Measurements from ENCODE around the gene RNF225.
"Not testable (repeated sequence)": the region's sequence is repeated elsewhere in the genome, so short reads cannot be mapped to it uniquely, and the experiment has no call there.

The RNF225 gene

GRCh38 chr19:58362272-58362994 is 33.0 kb upstream of the RNF225 start, which contains the start of gene ZNF497:
Gene ZNF497 (minus strand): TSS chr19:58362751. CDS start chr19:58357635, 5,116 bp downstream.
- DNase-seq (ENCODE audit: low spot score) = peak; percentile 98

GRCh38 chr19:58364146-58364545 is 31.3 kb upstream of the RNF225 start:
- DNase-seq (ENCODE audit: low spot score) = no peak

- DNase-seq (ENCODE audit: low spot score) = no peak
Measured at GRCh38 chr19:58366585-58367430, 28.6 kb upstream of the RNF225 start.

- no peak for DNase-seq (ENCODE audit: low spot score)
Measured at GRCh38 chr19:58367698-58368454, 27.6 kb upstream of the RNF225 start.

DNA sequence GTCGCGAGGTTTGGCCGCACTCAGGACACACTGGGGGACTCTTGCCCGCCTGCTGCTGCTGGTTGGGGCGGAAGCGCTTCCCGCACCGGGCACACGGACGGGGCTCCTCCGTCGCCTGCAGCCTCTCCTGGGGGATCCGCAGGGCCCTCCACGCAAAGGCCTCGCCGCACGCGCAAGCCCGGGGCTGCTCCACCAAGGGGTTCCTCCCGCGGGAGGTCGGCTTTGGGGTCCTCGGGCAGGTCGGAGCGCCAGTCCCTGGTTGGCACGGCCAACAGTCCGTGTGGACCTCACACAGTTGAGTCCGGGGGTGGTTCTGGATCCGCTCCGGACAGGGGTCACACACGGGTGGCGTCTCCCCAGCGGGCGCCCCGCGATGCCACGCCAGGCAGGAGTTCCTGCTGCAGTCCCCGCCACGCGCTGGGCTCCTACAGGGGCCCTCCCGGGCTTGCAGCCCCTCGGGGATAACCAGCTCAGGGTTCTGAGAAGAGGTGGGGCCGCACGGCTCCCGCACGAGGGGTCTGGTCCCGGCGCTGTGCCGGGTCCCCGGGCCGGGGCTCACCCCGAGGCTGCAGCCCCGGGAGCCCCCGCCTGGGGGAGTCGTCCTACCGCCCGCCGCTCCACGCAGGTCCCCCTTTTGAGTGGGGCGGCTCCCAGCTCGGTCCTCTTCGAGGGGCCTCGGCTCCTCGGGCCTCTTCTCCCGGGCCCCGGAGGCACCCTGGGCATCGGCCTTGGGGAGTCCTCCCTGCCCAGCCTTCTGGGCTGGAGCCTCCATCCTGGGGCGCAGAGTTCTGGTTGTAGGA is 26.7 kb upstream of the RNF225 start:
- DNase-seq (ENCODE audit: low spot score) = no peak

- DNase-seq (ENCODE audit: low spot score) = no peak
Measured at GRCh38 chr19:58372311-58373133, 22.9 kb upstream of the RNF225 start.

DNA sequence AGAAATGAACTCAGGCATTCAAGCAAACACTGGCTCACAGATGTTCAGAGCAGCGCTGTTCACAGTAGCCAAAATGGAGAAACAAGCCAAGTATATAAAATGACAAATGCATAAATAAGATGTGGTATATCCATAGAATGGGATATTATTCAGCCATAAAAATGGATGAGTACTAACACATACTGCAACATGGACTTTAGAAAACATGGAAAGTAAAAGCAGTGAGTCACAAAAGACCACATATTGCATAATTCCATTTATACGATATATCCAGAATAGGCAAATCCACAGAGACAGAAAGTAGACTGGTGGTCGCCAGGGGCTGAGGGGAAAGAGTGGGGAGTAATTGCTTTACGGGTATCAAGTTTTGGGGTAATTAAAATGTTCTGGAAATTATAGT is 21.3 kb upstream of the RNF225 start:
- no peak for DNase-seq (ENCODE audit: low spot score)

DNA sequence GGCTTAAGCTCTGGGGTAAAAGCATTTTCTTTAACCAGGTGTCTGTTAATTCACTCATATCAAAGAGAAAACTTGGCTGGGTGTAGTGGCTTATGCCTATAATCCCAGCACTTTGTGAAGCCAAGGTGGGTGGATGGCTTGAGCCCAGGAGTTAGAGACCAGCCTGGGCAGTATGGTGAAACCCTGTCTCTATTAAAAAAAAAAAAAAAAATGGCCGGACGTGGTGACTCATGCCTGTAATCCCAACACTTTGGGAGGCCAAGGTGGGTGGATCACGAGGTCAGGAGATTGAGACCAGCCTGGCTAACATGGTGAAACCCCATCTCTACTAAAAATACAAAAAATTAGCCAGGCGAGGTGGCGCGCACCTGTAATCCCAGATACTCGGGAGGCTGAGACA is 18.7 kb upstream of the RNF225 start:
- not testable (repeated sequence) for DNase-seq (ENCODE audit: low spot score)

DNA sequence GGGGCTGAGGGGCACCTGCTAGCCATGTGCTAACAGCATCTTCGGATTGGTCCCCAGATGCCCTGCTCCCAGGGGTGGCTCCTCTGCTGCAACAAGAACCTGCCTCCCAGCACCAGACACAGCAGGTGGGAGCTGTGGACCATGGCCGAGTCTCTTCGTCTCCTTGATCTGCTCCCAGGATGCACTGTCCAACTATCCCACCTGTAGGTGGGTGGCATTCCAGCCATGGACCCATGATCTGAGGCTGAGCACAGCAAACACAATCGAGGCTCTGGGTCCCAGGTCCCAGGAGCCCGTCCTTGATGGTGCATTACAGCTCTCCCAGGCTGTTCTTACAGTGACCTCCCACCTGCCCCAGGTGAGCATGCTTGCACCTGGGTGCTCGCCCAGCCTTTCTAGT is 16.2 kb upstream of the RNF225 start:
- no peak for DNase-seq (ENCODE audit: low spot score)

DNA sequence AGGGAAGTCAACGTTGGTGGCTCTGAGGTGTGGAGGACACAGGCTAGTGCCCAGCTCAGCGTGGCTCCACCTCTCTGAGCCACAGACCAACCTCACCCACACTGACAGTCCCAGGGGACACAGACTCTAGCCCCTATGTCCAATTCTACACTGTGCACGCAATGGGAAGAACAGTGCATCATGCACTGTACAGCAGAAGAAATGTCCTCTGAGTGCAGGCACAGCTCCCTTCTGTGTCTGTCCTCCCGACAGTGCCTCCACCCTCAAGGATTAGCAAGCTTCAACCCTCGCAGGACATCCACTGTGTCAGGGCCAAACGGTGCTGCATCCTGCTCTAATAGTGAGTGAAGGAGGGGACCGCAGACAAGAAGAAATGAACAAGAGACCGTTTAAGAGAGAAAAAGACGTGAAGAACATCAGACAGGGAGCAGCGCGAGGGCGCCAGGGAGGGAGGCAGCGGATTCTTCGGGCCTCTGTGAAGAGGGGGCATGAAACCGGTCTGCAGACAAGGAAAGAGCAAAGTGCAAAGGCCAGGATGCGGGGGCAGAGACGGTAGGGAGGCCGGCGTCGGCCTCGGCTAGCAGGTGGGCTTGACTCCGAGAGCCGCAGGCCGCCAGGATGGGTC is 15.3 kb upstream of the RNF225 start:
- no peak for DNase-seq (ENCODE audit: low spot score)

DNA sequence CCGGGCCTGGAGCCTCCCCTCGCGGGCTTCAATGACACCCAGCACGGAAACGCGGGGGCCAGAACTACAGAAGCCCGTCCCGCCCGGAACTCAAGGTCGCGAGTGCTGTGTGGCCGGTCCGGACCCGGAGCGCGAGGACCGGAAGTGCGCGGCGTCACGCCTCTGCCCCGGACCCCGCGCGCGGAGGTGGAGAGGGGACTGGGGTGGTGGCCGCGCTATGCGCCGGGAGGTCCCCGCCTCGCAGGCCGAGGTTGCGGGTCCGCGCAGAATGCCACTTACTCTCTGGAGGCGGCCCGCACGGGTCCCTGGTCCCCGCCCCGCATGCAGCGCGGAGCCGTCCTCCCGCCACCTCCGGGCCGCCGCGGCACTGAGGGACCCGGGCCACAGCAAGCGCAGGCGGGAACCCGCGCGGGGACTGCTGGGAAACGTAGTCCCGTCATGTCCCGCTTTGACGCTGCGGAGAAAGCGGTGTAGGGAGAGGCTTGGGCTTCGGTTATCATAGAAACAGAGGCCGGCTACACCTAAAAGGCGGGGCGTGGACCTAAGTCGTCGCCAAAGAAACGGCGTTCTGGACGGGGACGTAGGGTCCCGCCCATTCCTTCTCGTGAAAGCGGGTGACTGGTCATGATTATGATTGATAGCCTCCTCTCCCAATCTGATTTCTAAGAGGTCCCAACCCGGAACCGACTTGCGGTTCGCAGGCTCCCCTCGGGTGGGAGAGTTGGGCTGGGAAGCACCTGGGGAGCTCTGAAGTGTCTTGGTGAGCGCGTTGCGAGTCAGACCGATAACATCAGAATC is 14.6 kb upstream of the RNF225 start, which contains the start of gene ZNF837:
TSS of gene ZNF837 (minus strand) at position 369 of the 798 bp plus-strand sequence. CDS start 11,698 bp downstream, outside the sequence.
- peak; percentile 100 for DNase-seq (ENCODE audit: low spot score)

- DNase-seq (ENCODE audit: low spot score) = no peak
Measured at GRCh38 chr19:58381460-58382212, 13.8 kb upstream of the RNF225 start.

GRCh38 chr19:58382997-58383603 is 12.4 kb upstream of the RNF225 start:
- no peak for DNase-seq (ENCODE audit: low spot score)

GRCh38 chr19:58385313-58385890 is 10.1 kb upstream of the RNF225 start:
- DNase-seq (ENCODE audit: low spot score) = no peak

GRCh38 chr19:58385891-58386575 is 9.4 kb upstream of the RNF225 start:
- DNase-seq (ENCODE audit: low spot score) = no peak

DNA sequence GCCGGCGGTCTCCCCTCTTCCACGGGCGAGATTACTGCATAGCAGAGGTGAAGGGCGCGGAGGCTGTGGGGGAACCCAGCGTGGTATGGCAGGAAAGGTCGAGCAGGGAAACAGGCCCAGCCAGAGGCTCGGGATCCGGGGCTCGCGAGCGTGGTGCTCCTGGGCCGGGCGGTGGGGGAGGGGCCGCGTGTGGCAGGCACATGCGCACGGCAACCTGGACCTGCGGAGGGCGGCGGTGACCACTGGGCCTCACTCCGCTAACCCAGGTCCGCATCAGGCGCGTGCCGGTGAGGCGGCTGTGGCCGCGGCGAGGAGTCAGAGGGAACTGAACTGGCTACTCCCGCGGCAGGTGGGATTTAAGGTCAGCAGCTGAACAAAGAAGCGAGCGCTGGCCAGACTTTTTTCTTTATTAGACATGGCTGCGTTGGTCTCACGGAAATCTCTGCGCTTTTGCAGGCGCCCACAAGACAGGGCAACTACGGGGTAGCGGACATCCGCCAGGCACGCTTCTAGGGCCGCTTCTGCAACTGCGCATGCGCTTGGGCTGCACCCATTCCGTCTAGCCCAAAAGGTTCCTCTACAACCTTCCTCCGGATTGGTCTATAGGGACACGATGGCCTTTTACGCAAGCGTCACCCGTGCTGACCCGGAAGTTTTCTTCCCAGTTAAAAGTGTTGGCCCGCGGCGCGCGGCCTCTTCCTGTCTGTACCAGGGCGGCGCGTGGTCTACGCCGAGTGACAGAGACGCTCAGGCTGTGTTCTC is 8.7 kb upstream of the RNF225 start, which contains the start of gene RPS5:
TSS of gene RPS5 (plus strand) at position 694 of the 762 bp plus-strand sequence. CDS start 869 bp downstream, outside the sequence.
- peak; percentile 99 for DNase-seq (ENCODE audit: low spot score)
